GM18868 (cell line): Measurements from ENCODE around the gene NPL.
A peak's percentile ranks its signal among the peaks of the same experiment; 100 is the strongest.

Experiments used
- ATAC-seq: cut with Tn5 transposase; IDR thresholded peaks from one replicate; pipeline ENCODE4 v1.9.1; 2021; ENCODE audit warnings: mild to moderate bottlenecking, moderate library complexity; ENCODE audit not compliant: unreplicated experiment

NPL gene

DNA sequence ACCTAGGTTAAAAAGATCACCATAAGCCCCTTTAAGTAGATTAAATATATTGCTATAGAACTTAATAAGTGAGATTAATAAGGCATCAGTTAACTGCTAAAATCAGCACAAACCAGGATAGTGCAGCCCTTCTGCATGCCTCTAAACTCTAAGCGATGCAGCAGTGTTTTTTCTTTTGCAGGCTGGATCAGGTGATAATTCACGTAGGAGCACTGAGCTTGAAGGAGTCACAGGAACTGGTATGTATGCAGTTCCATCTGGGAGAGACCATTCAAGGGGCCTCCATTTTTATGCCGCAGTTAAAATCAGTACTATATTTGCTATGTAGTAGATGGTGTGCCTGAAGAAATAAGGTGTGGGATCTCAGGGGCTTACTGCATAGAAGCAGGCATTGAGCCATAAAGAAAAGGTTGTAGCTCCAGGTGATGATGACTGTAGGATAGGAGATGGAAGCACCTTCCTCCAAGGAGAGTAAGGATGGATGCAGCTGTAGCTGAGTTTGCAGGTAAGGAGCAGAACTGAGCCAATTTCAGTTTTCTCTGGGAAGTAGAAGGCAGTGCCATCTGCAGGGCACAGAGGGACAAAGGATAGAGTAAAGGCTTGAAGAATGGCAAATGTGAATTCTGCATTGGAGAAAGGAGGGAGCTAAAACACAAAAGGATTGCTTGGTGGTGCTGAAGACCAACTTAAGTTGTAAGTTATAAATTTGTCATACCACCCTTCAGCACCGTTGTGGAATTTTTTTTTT, 22.6 kb downstream of the NPL start:
- ATAC-seq: no peak

DNA sequence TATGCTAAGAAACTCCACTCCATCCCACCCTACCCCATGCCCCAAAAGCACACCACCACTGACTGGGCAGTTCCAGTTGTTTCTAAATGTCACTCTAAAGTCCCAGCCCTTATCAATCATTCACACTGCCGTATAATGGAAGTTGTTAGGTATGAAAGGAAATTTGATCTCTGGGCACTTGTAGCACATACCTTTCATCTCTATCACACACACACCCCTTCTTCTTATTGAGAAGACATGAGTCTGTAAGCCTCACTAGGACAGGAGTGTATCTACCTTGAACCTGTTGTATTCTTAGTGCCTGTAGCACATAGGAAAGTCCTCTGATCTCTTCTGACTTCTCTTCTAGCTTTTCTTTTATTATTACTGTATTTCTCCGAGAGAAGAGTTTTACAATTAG, 27.3 kb downstream of the NPL start:
- no peak for ATAC-seq

DNA sequence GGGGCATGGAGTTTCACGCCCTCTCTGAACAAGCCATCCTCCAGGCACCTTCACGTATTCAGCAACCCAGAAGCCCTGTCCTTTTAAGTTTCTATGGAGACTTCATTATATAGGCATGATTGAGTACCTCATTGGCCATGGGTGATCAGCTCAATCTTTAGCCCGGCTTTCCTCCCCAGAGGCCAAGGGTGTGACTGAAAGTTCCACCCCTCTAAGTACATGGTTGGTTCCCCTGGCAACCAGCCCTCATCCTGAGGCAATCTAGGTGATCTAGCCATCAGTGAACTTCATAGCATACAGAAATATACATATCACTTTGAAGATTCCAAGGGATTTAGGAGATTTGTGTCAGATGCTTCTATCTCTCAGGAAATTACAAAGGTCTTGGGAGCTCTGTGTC, 28.2 kb downstream of the NPL start:
- no peak for ATAC-seq

DNA sequence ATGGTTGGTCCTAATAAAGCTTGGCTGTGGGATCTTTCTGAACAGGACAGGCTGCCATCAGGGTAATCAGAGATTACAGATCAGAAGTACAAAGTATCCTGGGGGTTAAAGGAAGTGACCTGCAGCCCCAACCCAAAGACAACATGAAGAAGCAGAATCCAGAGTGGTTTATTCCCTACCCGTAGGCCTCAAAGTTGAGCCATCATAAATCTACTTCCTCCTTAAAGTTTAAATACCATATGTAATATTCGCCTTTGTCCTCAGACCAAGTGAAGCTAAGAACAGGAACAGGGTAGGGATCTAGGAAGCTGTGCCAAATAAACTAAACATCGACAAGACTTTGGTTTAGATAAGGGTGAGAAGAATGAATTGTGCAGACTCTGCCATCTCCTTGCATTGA, 33.6 kb downstream of the NPL start:
- ATAC-seq: no peak

DNA sequence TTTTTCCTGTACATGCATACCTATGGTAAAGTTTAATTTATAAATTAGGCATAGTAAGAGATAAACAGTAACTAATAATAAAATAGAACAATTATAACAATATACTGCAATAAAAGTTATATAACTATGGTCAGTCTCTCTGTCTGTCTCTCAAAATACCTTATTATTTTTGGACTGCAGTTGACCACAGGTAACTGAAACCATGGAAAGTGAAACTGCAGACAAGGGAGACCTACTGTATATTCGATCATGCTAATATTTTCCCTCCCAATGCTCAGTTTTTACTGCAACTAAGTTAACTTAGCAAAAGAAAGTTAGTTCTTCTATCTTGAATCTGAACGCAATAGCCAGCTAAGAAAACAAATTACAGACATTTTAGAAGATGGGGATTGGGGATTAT, 37.3 kb downstream of the NPL start:
- ATAC-seq: no peak

DNA sequence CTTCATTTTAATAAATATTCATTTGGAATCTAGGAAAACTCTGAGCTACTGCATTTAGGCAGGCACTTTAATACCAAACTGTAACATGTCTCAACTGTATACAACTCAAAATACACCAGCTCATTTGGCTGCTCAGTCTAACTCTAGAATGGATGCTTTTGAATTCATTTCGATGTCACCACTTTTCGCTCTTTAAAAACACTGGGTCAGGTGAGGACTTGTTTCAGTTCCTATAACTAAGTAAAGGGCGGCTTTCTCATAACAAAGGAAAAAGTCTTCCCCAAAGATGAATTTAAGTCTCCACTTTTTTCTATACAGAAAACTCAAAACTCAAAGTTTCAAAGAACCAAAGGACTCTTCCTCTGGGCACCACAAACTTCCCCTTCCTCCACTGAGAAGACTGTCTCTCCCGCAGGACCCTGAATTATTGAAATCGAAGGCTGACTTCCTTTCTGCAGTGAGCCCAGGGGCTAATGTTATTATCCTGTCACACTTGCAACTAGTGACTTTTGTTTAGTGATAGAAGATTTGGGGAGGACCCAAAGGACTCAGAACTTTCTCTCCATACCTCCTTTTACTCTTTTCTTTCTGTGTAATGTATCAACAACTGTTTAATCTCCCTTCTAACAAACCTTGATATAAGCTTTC, 39.8 kb downstream of the NPL start:
- peak; percentile 83 for ATAC-seq

DNA sequence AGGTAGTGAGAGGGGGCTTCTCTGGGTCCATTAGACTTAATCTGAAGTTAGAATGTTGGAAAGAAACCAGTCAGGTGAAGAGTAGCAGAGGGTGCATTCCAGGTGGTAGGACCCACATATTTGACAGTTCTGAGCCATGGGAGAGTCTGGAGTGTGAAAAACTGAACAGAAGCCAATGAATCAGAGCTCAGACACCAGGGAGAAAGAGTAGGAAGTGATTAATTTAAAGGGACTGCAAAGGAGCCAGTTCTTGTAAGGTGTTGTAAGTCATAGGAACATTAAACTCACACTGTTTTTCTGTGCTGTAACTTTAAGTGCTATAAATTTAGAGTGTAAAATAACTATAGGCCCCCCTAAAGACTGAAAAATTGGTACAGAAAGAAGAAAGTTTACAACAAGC, 43.7 kb downstream of the NPL start:
- no peak for ATAC-seq

DNA sequence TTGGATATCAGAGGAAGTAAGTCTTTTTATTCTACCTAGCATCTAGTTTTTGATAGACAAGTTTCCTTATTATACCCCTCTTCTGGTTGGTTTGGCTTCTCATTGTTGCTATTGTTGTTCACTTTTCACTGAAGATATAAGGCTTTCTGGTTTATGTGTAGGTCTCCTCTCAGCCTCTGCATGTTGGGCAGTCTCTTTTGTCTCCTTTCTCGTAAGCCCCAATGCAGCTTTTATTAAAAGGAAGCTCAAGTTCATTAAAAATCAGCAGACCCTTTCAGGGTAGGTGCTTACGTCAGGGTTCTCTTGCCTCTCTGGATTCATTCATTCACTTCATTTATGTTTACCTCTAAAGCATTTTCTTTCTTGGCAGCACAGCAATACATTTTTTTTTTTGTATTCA, 44.8 kb downstream of the NPL start:
- no peak for ATAC-seq

DNA sequence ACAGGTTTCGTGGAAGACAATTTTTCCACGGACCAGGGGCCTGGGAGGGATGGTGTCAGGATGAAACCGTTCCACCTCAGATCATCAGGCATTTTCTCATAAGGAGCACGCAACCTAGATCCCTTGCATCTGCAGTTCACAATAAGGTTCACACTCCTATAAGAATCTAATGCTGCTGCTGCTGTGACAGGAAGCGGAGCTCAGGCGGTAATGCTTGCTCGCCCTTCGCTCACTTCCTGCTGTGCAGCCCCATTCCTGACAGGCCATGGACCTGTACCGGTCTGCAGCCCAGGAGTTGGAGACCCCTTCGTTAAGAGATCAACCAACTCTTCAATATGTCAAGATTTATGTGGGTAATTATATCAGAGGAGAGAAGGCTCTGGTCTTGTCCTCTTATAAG, 46.2 kb downstream of the NPL start:
- ATAC-seq: no peak

DNA sequence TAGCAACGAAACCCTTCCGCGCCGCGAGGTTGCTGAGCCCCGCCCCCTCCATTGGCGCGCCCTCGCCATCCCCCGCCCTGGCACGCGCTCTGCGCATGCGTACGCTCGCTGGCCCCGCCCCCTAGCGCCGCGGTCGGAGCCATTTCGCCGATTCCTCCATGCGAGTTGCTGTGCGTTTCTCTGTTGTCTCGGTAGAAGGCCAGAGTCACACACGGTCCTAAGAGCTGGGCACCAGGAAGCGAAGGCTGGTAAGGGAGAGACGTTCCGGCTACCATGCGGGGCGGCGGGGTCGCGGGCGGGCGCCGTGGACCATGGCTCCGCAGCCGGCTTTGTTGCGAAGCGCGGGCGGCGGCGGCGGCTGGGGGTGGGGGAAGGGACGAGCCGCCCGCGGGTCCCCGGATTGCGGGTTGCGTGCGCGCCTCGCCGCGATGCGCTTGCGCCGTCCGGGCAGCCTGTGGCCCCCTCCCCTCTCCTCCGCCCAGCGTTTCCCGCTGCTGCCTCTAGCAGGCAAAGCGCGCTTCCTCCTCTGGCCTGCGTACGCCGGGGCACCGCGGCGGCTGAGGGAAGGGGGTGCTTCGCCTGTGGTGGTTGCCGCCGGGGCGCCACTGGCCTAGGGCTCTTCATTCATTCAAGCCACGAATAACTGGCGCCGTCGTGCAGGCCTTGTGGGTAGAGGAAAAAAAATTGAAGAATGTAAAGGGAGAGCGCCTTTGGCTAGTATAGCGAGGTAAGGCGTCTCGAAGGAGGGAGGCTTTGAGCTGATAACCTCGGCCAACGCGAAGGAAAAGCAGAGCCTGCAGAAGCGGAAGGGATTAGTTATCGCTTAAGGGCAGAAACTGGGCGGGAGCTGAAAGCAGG, 49.9 kb downstream of the NPL start, which contains the start of gene DHX9:
DHX9 (plus strand) TSS at position 139 of the 858 bp plus-strand sequence. CDS start 3,220 bp downstream, outside the sequence.
- ATAC-seq: peak; percentile 82

DNA sequence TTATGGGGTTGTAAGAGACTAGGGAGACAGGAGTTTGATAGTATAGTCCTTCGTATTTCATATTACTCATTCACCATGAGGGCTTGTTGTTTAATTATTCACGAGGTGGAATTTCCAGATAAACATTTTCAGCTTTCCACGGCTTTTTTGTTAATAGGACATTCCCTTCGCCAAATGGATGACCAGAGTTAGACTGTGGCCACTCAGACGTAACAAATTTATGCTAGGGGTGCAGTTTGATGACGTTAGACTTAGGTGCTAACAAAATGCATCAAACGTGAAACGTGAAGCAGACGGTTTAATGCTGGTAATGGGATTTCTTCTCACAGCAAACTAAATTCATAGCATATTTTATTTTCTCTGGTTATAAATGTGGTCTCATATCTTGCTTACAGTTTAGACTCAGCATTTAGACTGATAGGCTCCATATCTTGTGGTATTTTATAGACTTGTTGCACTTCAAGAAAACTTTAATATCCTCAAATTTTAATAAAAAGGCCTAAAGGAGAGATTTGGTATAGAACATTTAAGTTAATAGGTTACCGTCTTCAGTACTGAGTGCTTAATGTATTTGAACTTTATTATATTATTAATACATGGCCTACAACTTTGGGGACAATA, 51.9 kb downstream of the NPL start:
- no peak for ATAC-seq

DNA sequence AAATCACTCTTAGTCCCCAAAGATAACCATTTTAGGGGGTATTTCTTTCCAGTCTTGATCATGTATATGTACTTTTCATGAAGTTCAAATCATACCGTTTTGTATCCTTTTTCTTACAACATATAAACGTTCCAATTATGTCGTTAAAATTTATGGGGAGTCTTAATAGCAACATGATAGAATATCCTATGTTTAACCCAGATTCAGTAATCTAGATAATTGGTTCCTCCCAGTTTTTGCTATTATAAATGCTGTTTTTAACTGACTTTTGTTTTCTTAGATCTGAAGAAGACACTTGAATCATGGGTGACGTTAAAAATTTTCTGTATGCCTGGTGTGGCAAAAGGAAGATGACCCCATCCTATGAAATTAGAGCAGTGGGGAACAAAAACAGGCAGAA, 52.7 kb downstream of the NPL start:
- no peak for ATAC-seq

DNA sequence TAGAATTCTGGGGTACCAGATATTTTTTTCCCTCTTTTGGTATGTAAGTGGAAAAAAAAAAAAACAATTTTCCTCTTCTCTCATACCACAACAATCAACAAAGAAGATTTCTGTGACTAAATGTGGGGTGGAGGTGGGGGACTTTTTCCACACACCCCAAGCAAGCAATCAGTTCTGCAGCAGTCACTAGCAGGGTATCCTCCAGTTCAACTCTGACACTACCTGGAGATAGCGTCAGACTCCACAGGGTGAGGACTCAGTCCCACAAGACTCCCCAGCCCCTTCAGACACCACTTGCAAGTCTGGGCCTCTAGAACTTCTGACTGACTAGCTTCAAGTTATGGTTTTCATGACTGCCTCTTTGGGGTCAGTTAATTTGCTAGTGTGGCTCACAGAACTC, 55.8 kb downstream of the NPL start:
- ATAC-seq: no peak

DNA sequence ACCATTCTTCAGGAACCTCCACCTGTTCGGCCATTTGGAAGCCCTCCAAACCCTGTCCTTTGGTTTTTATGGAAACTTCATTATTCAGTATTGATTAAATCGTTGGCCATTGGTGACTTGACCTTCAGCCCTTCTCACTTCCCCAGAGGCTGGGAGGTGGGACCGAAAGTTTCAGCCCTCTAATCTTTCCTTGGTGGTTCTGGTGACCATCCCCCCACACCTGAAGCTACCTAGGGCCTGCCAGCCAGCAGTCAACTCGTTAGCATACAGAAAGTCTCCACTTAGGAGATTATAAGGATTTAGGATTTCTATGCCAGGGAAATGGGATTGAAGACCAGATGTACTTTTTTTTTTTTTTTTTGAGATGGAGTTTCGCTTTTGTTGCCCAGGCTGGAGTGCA, 56.3 kb downstream of the NPL start:
- no peak for ATAC-seq

DNA sequence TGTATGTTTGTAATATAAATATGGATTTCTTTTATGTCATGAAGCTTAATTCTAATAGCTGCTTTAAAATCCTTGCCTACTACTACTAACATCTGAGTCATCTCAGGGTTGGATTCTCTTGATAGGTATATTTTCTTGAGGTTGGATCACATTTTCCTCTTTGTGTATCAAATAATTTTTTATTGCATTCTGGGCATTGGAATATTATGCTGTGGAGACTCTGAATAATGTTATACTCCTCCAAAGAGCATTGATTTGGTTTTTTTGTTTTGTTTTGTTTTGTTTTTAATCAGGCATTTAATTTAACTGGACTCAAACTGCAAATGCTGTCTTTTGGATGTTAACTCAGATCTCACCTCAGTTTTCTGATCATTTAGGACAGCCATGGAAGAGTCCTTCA, 57.5 kb downstream of the NPL start:
- no peak for ATAC-seq

DNA sequence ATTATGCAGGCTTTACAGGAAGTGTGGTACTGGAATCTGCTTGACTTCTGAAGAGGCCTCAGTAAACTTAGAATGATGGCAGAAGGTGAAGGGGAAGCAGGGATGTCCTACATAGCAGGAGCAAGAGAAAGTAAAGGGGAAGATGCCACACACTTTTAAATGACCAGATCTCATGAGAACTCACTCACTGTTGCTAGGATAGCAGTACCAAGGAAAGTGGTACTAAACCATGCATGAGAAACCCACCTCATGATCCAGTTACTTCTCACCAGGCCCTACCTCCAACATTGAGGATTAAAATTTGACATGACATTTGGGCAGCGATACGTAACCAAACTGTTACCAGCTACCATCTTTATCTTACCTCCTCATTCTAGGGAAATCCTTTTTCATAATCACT, 59.2 kb downstream of the NPL start:
- no peak for ATAC-seq

DNA sequence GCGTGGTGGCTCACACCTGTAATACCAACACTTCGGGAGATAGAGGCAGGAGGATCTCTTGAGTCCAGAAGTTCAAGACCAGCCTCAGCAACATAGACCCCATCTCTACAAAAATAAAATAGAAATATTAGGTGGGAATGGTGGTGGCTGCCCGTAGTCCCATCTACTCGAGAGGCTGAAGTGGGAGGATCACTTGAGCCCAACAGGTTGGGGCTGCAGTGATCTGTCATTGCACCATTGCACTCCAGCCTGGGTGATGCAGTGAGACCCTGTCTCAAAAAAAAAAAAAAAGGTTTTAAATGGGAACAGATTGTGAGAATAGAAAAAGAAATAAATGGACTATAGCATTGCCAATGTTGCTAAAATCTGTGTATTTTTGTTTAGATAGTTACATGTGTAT, 60.7 kb downstream of the NPL start:
- ATAC-seq: no peak

DNA sequence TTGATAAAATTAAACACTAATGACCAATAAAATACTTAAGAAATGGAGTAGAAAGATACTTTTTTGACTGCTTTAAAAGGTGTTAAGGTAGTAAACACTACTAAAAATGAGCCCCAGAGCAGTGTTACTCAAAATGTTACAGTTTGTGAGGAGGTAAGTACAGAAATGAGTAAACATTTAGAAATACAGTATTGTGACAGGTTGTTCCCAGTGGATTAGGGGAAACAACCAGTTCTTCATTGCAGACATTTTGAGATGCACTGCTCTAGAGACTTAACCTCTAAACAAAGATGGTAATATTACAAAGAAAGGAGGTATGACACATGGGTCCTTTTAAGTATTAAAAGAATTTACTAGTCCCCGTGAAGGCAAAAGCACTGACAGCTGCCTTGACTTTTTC, 62.3 kb downstream of the NPL start:
- no peak for ATAC-seq

DNA sequence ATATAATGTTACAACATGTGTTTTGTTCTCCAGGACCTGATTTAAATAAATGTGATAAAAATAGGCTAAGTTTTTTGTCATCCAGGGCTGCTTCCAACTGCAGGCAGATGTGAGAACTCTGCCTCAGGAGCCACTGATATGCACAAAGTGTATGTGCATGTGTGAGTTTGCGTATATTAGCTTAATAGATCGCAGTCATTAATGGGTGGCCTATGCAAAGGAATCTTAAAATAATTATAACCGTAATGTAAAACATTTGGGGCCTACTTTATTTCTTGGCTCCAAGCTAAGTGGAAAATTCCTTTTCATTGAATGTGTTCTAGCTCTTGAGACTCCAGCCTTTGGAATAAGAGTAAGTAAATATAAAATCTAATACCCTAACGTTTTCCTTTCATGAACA, 66.3 kb downstream of the NPL start:
- no peak for ATAC-seq

DNA sequence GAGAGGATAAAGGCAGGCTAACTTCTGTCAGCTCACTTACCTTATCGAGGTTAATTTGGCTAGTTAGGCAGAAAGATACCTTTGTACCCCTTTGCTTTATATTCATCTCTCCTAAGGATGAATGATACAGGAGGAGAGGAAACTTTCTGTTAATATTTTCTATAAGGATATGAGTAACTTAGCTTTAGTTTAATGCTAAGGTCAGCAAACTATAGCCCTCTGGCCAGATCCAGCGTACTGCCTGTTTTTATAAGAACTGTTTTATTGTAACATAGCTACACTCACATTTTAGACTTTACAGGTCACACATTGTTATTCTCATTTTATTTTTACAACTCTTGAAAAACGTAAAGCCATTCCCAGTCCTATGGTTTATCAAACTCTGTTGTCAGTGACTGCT, 67.6 kb downstream of the NPL start:
- no peak for ATAC-seq

DNA sequence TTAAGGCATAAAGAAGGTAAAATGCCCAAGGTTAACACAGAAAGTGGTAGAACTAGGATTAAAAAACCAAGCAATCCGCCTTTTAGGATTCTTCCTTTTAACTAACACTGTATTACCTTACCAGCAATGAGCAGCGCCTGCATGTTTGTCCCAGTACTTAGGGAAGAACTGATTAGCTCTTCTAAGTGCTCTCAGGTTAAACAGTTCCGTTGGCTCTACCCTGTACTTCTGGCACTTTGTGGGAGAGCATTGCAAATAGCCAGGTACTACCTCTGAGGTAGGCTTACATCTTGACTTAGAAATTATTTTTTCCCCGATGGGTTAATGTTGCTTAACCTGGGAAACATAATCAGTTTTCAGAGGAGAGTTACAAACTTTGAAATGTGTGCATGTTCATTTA, 71.1 kb downstream of the NPL start:
- no peak for ATAC-seq
